ENCODE results near the gene TNN.

The TNN gene

GRCh38 chr1:175072099-175072951 lies 4.7 kb downstream of the TNN start:
- TF ChIP-seq CTCF (conservative IDR thresholded peaks at IDR 0.05; ENCODE audit: low read length), result no peak
- DNase-seq (ENCODE audit: low read depth), result peak; percentile 86
- H3K4me3 ChIP-seq (ENCODE audit: low read length), result peak overlapping the region; percentile 25

GRCh38 chr1:175073061-175073460 lies 5.4 kb downstream of the TNN start:
- DNase-seq (ENCODE audit: low read depth), result peak; percentile 85
- no peak for TF ChIP-seq CTCF (conservative IDR thresholded peaks at IDR 0.05; ENCODE audit: low read length)
- no peak overlapping the region for H3K4me3 ChIP-seq (ENCODE audit: low read length)

- TF ChIP-seq CTCF (conservative IDR thresholded peaks at IDR 0.05; ENCODE audit: low read length), result no peak
- no peak overlapping the region for H3K4me3 ChIP-seq (ENCODE audit: low read length)
- DNase-seq (ENCODE audit: low read depth), result no peak
Observed at GRCh38 chr1:175073633-175074032, 6.0 kb downstream of the TNN start.

- TF ChIP-seq CTCF (conservative IDR thresholded peaks at IDR 0.05; ENCODE audit: low read length), result no peak
- no peak overlapping the region for H3K4me3 ChIP-seq (ENCODE audit: low read length)
- peak; percentile 51 for DNase-seq (ENCODE audit: low read depth)
Observed at GRCh38 chr1:175075572-175076568, 8.2 kb downstream of the TNN start.

- no peak for DNase-seq (ENCODE audit: low read depth)
- TF ChIP-seq CTCF (conservative IDR thresholded peaks at IDR 0.05; ENCODE audit: low read length), result no peak
- no peak overlapping the region for H3K4me3 ChIP-seq (ENCODE audit: low read length)
Observed at GRCh38 chr1:175077356-175078030, 9.9 kb downstream of the TNN start.

GRCh38 chr1:175078629-175079028 lies 11.0 kb downstream of the TNN start:
- no peak for DNase-seq (ENCODE audit: low read depth)
- TF ChIP-seq CTCF (conservative IDR thresholded peaks at IDR 0.05; ENCODE audit: low read length), result no peak
- no peak overlapping the region for H3K4me3 ChIP-seq (ENCODE audit: low read length)

All from AG10803 (cell line).